H9 (cell line): Measurements from ENCODE around the gene RTN1. TPM values are rescaled to one million over a fixed set of nuclear protein-coding genes. Genes with fewer than 3 reads are reported as not detected.
A peak's percentile ranks its signal among the peaks of the same experiment; 100 is the strongest.

Source experiments
- DNase-seq: peaks from one replicate; pipeline ENCODE4 v3.0.0-alpha.2; 2017
- H2AFZ ChIP-seq: one replicate; pipeline ENCODE4 v1.6.1; 2013; ENCODE audit warnings: mild to moderate bottlenecking, low read length, control low read depth, moderate library complexity
- H2AK5ac ChIP-seq: 2 replicates; pipeline ENCODE4 v1.6.1; 2013; ENCODE audit warnings: low read length, control low read depth, mixed read lengths; ENCODE audit not compliant: insufficient read length
- H2BK120ac ChIP-seq: one replicate; pipeline ENCODE4 v1.6.1; 2013; ENCODE audit warnings: low read depth, mild to moderate bottlenecking, low read length, control low read depth, inconsistent platforms; ENCODE audit not compliant: poor library complexity, severe bottlenecking
- H2BK12ac ChIP-seq: 2 replicates; pipeline ENCODE4 v1.6.1; 2013; ENCODE audit warnings: low read length, control low read depth, mixed read lengths, low read depth; ENCODE audit not compliant: insufficient read length
- H2BK15ac ChIP-seq: 2 replicates; pipeline ENCODE4 v1.6.1; 2013; ENCODE audit warnings: low read depth, low read length, control low read depth
- H2BK20ac ChIP-seq: one replicate; pipeline ENCODE4 v1.6.1; 2013; ENCODE audit warnings: low read depth, mild to moderate bottlenecking, low read length, control low read depth, inconsistent platforms; ENCODE audit not compliant: poor library complexity, severe bottlenecking
- H2BK5ac ChIP-seq: 2 replicates; pipeline ENCODE4 v1.6.1; 2013; ENCODE audit warnings: low read length, control low read depth, mixed read lengths; ENCODE audit not compliant: insufficient read length
- H3K14ac ChIP-seq: 2 replicates; pipeline ENCODE4 v1.6.1; 2013; ENCODE audit warnings: low read length, control low read depth; ENCODE audit not compliant: insufficient read depth
- H3K18ac ChIP-seq: 2 replicates; pipeline ENCODE4 v1.6.1; 2013; ENCODE audit warnings: low read depth, mild to moderate bottlenecking, mixed read lengths, low read length, control low read depth; ENCODE audit not compliant: insufficient read length
- H3K23ac ChIP-seq: 2 replicates; pipeline ENCODE4 v1.6.1; 2013; ENCODE audit warnings: low read length, control low read depth, mixed read lengths, low read depth; ENCODE audit not compliant: insufficient read length
- H3K23me2 ChIP-seq: 2 replicates; pipeline ENCODE4 v1.6.1; 2013; ENCODE audit warnings: low read depth, mild to moderate bottlenecking, mixed read lengths, low read length, control low read depth; ENCODE audit not compliant: insufficient read length, poor library complexity, severe bottlenecking
- H3K27ac ChIP-seq: 2 replicates; pipeline ENCODE4 v1.5.1; 2013; ENCODE audit warnings: low read length, control low read depth, mixed read lengths, low read depth; ENCODE audit not compliant: insufficient read length
- H3K27me3 ChIP-seq: 2 replicates; pipeline ENCODE4 v1.6.1; 2013; ENCODE audit warnings: low read length, control low read depth, inconsistent platforms; ENCODE audit not compliant: insufficient read depth
- H3K4ac ChIP-seq: 2 replicates; pipeline ENCODE4 v1.6.1; 2013; ENCODE audit warnings: low read depth, mild to moderate bottlenecking, control low read depth, inconsistent platforms, low read length, moderate library complexity
- H3K4me1 ChIP-seq: 2 replicates; pipeline ENCODE4 v1.6.1; 2013; ENCODE audit warnings: low read length, control low read depth, inconsistent platforms; ENCODE audit not compliant: insufficient read depth
- H3K4me2 ChIP-seq: 2 replicates; pipeline ENCODE4 v1.6.1; 2013; ENCODE audit warnings: low read length, control low read depth, mixed read lengths; ENCODE audit not compliant: insufficient read length, insufficient read depth
- H3K56ac ChIP-seq: 2 replicates; pipeline ENCODE4 v1.6.1; 2013; ENCODE audit warnings: low read depth, mild to moderate bottlenecking, mixed read lengths, low read length, control low read depth; ENCODE audit not compliant: insufficient read length
- H3K79me1 ChIP-seq: 2 replicates; pipeline ENCODE4 v1.6.1; 2013; ENCODE audit warnings: low read depth, mild to moderate bottlenecking, moderate library complexity, low read length, control low read depth, inconsistent platforms; ENCODE audit not compliant: insufficient read depth, poor library complexity, severe bottlenecking
- H3K79me2 ChIP-seq: 2 replicates; pipeline ENCODE4 v1.6.1; 2013; ENCODE audit warnings: low read length, control low read depth, inconsistent platforms; ENCODE audit not compliant: insufficient read depth
- H3K9ac ChIP-seq: 2 replicates; pipeline ENCODE4 v1.6.1; 2013; ENCODE audit warnings: low read length, control low read depth, mixed read lengths; ENCODE audit not compliant: insufficient read length; ENCODE audit errors: extremely low read depth
- H3K9me3 ChIP-seq: one replicate; pipeline ENCODE4 v1.6.1; 2013; ENCODE audit warnings: low read depth, low read length, inconsistent platforms; ENCODE audit not compliant: control insufficient read depth
- H3T11ph ChIP-seq: one replicate; pipeline ENCODE4 v1.6.1; 2013; ENCODE audit warnings: mild to moderate bottlenecking, low read length, control low read depth, inconsistent platforms
- H4K20me1 ChIP-seq: one replicate; pipeline ENCODE4 v1.6.1; 2013; ENCODE audit not compliant: control insufficient read depth, insufficient read length, insufficient read depth
- H4K5ac ChIP-seq: 2 replicates; pipeline ENCODE4 v1.6.1; 2013; ENCODE audit warnings: low read depth, mild to moderate bottlenecking, mixed read lengths, low read length, control low read depth; ENCODE audit not compliant: insufficient read length
- H4K8ac ChIP-seq: replicated peaks from 2 replicates; pipeline ENCODE4 v1.6.1; 2013; ENCODE audit warnings: low read length, control low read depth, mixed read lengths, low read depth; ENCODE audit not compliant: insufficient read length
- H4K91ac ChIP-seq: 2 replicates; pipeline ENCODE4 v1.6.1; 2013; ENCODE audit warnings: low read depth, mild to moderate bottlenecking, moderate library complexity, mixed read lengths, low read length, control low read depth; ENCODE audit not compliant: insufficient read length
- H3K27ac Mint-ChIP-seq, 3 experiments: 2 replicates in 2 of 3; 3 replicates in 1 of 3; pipeline ENCODE4 v1.8.0; 2020 to 2021; ENCODE audit warnings: mixed read lengths in 3 of 3, mild to moderate bottlenecking in 1 of 3, moderate library complexity in 1 of 3
- H3K27me3 Mint-ChIP-seq: 2 replicates; pipeline ENCODE4 v1.8.0; 2021; ENCODE audit warnings: low read depth, mild to moderate bottlenecking, moderate library complexity, mixed read lengths
- H3K36me3 Mint-ChIP-seq, 3 experiments: 2 replicates in 2 of 3; 3 replicates in 1 of 3; pipeline ENCODE4 v1.8.0; 2020 to 2021; ENCODE audit warnings: low read depth in 3 of 3, mixed read lengths in 3 of 3; ENCODE audit not compliant: insufficient read depth in 1 of 3
- H3K4me1 Mint-ChIP-seq, 2 experiments: 2 replicates each; pipeline ENCODE4 v1.8.0; 2020; ENCODE audit warnings: mixed read lengths in 2 of 2
- H3K4me3 Mint-ChIP-seq, 2 experiments: 2 replicates in 1 of 2; 3 replicates in 1 of 2; pipeline ENCODE4 v1.8.0; 2020 to 2021; ENCODE audit warnings: mild to moderate bottlenecking in 2 of 2, mixed read lengths in 2 of 2, moderate library complexity in 1 of 2
- H3K9me3 Mint-ChIP-seq, 2 experiments: 2 replicates in 1 of 2; 3 replicates in 1 of 2; pipeline ENCODE4 v1.8.0; 2020; ENCODE audit warnings: mild to moderate bottlenecking in 2 of 2, mixed read lengths in 2 of 2, moderate library complexity in 1 of 2
- WGBS: extraction: QIAGEN DNeasy Blood & Tissue Kit; methylation state at CpG from one replicate; pipeline ENCODE4 v1.1.7; 2013; ENCODE audit warnings: missing lambda C conversion rate, low lambda C conversion rate, mixed read lengths; ENCODE audit not compliant: insufficient read length; ENCODE audit errors: extremely low coverage; 5-methylcytosine and 5-hydroxymethylcytosine counted together
- total RNA-seq: library from RNA; stranded (reverse); gene quantifications from 2 replicates; pipeline ENCODE4 v1.2.1, GENCODE V29; 2021
- TF ChIP-seq, protein P1 (sequence below): fragments of 200-600 bp; sonication (generic); conservative IDR thresholded peaks from 3 replicates; pipeline ENCODE4 v1.8.0; 2021; ENCODE audit warnings: antibody characterized with exemption, mild to moderate bottlenecking

RTN1 gene
- total RNA-seq, 1 experiment from 2014 or later: 1.8 TPM

DNA sequence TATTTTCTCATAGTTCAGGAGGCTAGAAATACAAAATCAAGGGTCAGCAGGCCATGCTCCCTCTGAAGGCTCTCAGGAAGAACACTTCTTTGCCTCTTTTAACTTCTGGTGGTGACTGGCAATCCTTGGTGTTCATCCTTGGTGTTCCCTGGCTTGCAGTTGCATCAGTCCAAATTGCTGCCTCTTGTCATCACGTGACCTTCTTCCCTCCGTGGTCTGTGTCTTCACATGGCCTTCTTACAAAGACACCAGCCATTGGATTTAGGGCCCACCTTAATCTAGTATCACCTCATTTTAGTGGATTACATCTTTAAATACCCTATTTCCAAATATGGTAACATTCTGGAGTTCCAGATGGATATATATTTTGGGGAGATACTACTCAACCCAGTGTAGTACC, 41.9 kb upstream of the RTN1 start:
- H3K4me2 ChIP-seq: no peak overlapping the region
- H3K9me3 ChIP-seq: no peaks in the 10 kb centered on the region
- no peaks in the 10 kb centered on the region for H3K79me1 ChIP-seq
- H3K4me1 ChIP-seq: no peaks in the 10 kb centered on the region
- H3K27ac ChIP-seq: no peak overlapping the region
- H3K14ac ChIP-seq: no peak overlapping the region
- TF ChIP-seq, protein P1, sequence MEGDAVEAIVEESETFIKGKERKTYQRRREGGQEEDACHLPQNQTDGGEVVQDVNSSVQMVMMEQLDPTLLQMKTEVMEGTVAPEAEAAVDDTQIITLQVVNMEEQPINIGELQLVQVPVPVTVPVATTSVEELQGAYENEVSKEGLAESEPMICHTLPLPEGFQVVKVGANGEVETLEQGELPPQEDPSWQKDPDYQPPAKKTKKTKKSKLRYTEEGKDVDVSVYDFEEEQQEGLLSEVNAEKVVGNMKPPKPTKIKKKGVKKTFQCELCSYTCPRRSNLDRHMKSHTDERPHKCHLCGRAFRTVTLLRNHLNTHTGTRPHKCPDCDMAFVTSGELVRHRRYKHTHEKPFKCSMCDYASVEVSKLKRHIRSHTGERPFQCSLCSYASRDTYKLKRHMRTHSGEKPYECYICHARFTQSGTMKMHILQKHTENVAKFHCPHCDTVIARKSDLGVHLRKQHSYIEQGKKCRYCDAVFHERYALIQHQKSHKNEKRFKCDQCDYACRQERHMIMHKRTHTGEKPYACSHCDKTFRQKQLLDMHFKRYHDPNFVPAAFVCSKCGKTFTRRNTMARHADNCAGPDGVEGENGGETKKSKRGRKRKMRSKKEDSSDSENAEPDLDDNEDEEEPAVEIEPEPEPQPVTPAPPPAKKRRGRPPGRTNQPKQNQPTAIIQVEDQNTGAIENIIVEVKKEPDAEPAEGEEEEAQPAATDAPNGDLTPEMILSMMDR: no peak
- peaks cover 7 to 11% of the 10 kb centered on the region in 2 experiments for H3K4me1 Mint-ChIP-seq
- no peak overlapping the region for H4K91ac ChIP-seq
- H2BK15ac ChIP-seq: no peak overlapping the region
- no peak overlapping the region for H3K4ac ChIP-seq
- H4K5ac ChIP-seq: peak overlapping the region; percentile 87
- H3K79me2 ChIP-seq: no peaks in the 10 kb centered on the region
- H2BK5ac ChIP-seq: no peak overlapping the region
- no peaks in the 10 kb centered on the region for H3K27me3 ChIP-seq
- H4K20me1 ChIP-seq: no peaks in the 10 kb centered on the region
- no peak overlapping the region for H3K9ac ChIP-seq
- no peak for DNase-seq
- no peak overlapping the region for H3K56ac ChIP-seq
- H2BK20ac ChIP-seq: no peak overlapping the region
- H2AK5ac ChIP-seq: no peak overlapping the region
- no peak overlapping the region for H3T11ph ChIP-seq
- no CpG with 5 or more reads among the region's 2 CpGs for WGBS
- H3K23ac ChIP-seq: no peak overlapping the region
- H3K9me3 Mint-ChIP-seq: peaks cover 0 to 2% of the 10 kb centered on the region in 2 experiments; a peak in 2 of 5 replicates
- H3K18ac ChIP-seq: no peak overlapping the region
- no peak overlapping the region for H2AFZ ChIP-seq
- no peak overlapping the region for H3K4me3 Mint-ChIP-seq
- H2BK12ac ChIP-seq: no peak overlapping the region
- H3K23me2 ChIP-seq: no peaks in the 10 kb centered on the region
- H3K27me3 Mint-ChIP-seq: no peaks in the 10 kb centered on the region; the same call in 1 of the 2 replicates
- H3K36me3 Mint-ChIP-seq: peaks cover 4 to 20% (median 7%) of the 10 kb centered on the region in 3 experiments
- H2BK120ac ChIP-seq: no peak overlapping the region
- H4K8ac ChIP-seq: no peak overlapping the region
- H3K27ac Mint-ChIP-seq: no peak overlapping the region
